GM12873 (cell line): ENCODE results near the gene KLF7.

Experiments used
- CTCF ChIP-seq: IDR thresholded peaks from 2 replicates; pipeline ENCODE4 v1.5.1; 2012; ENCODE audit warnings: low read depth, mild to moderate bottlenecking, moderate library complexity, low read length, control low read depth; ENCODE audit not compliant: insufficient read depth; ENCODE audit errors: missing control alignments

Gene KLF7

GRCh38 chr2:207092818-207093217, 72.9 kb downstream of the KLF7 start:
- TF ChIP-seq CTCF = no peak

GRCh38 chr2:207091928-207092327, 73.8 kb downstream of the KLF7 start:
- TF ChIP-seq CTCF = no peak

- no peak for TF ChIP-seq CTCF
Observed at GRCh38 chr2:207091176-207091575, 74.6 kb downstream of the KLF7 start.

- no peak for TF ChIP-seq CTCF
Observed at GRCh38 chr2:207090389-207090788, 75.4 kb downstream of the KLF7 start.

- TF ChIP-seq CTCF = no peak
Observed at GRCh38 chr2:207088839-207089238, 76.9 kb downstream of the KLF7 start.

GRCh38 chr2:207088276-207088675, 77.5 kb downstream of the KLF7 start:
- TF ChIP-seq CTCF = no peak

GRCh38 chr2:207087046-207087902, 78.5 kb downstream of the KLF7 start:
- TF ChIP-seq CTCF = no peak
